MM.1S (cell line): Measurements from ENCODE around the gene SPIRE1.
"Not testable (repeated sequence)": the region's sequence is repeated elsewhere in the genome, so short reads cannot be mapped to it uniquely, and the experiment has no call there.

ENCODE experiments used
- DNase-seq: peaks from one replicate; pipeline ENCODE4 v3.0.0-alpha.2; 2015
- H2AFZ ChIP-seq: fragments of 300-600 bp; sonication (generic); 2 replicates; pipeline ENCODE4 v1.6.0; 2016; ENCODE audit warnings: antibody characterized with exemption, low read length
- H3F3A ChIP-seq: fragments of 300-600 bp; sonication (generic); 2 replicates; pipeline ENCODE4 v1.6.1; 2016; ENCODE audit warnings: mild to moderate bottlenecking, antibody characterized with exemption, low read length, moderate library complexity, mixed read lengths; ENCODE audit not compliant: insufficient read depth
- H3K27ac ChIP-seq: fragments of 300-600 bp; sonication (generic); 2 replicates; pipeline ENCODE4 v1.5.1; 2016; ENCODE audit warnings: mild to moderate bottlenecking, low read length
- H3K27me3 ChIP-seq: fragments of 300-600 bp; sonication (generic); replicated peaks from 2 replicates; pipeline ENCODE4 v1.6.0; 2016; ENCODE audit warnings: low read length; ENCODE audit not compliant: insufficient read depth
- H3K36me3 ChIP-seq: fragments of 300-600 bp; sonication (generic); replicated peaks from 2 replicates; pipeline ENCODE4 v1.6.1; 2016; ENCODE audit warnings: mild to moderate bottlenecking, low read length, mixed read lengths; ENCODE audit not compliant: insufficient read depth
- H3K4me1 ChIP-seq: fragments of 300-600 bp; sonication (generic); 2 replicates; pipeline ENCODE4 v1.6.1; 2016; ENCODE audit warnings: low read length, mixed read lengths
- H3K4me2 ChIP-seq: fragments of 300-600 bp; sonication (generic); 2 replicates; pipeline ENCODE4 v1.6.0; 2016; ENCODE audit warnings: low read depth, low read length
- H3K4me3 ChIP-seq: fragments of 300-600 bp; sonication (generic); 2 replicates; pipeline ENCODE4 v1.5.1; 2016; ENCODE audit warnings: low read length, mixed read lengths
- H3K79me2 ChIP-seq: fragments of 300-600 bp; sonication (generic); 2 replicates; pipeline ENCODE4 v1.6.1; 2016; ENCODE audit warnings: mixed run types, low read length, mixed read lengths
- H3K9ac ChIP-seq: fragments of 300-600 bp; sonication (generic); 2 replicates; pipeline ENCODE4 v1.6.1; 2016; ENCODE audit warnings: low read length, mixed read lengths
- H3K9me2 ChIP-seq: fragments of 300-600 bp; sonication (generic); replicated peaks from 2 replicates; pipeline ENCODE4 v1.6.1; 2016; ENCODE audit warnings: mild to moderate bottlenecking, low read length, mixed read lengths; ENCODE audit not compliant: insufficient read depth
- H3K9me3 ChIP-seq: fragments of 300-600 bp; sonication (generic); replicated peaks from 2 replicates; pipeline ENCODE4 v1.6.1; 2016; ENCODE audit warnings: mild to moderate bottlenecking, low read length, mixed read lengths; ENCODE audit not compliant: insufficient read depth
- H4K20me1 ChIP-seq: fragments of 300-600 bp; sonication (generic); 2 replicates; pipeline ENCODE4 v1.6.1; 2016; ENCODE audit warnings: mild to moderate bottlenecking, low read length, moderate library complexity, mixed read lengths; ENCODE audit not compliant: insufficient read depth
- EZH2 ChIP-seq: fragments of 300-600 bp; sonication (generic); optimal IDR thresholded peaks from 2 replicates; pipeline ENCODE3; 2017; ENCODE audit warnings: low read depth, mild to moderate bottlenecking, antibody characterized with exemption, low read length, mixed read lengths
- EZH2phosphoT487 ChIP-seq: fragments of 300-600 bp; sonication (generic); IDR thresholded peaks from 2 replicates; pipeline ENCODE4 v1.6.1; 2018; ENCODE audit warnings: antibody characterized with exemption, low read length
- TF ChIP-seq, protein P1 (sequence below): fragments of 300-600 bp; sonication (generic); IDR thresholded peaks from 2 replicates; pipeline ENCODE4 v1.5.1; 2016; ENCODE audit warnings: antibody characterized with exemption, low read length, mixed read lengths

Gene SPIRE1

GRCh38 chr18:12540751-12541150 lies 117.2 kb downstream of the SPIRE1 start:
- TF ChIP-seq, protein P1, sequence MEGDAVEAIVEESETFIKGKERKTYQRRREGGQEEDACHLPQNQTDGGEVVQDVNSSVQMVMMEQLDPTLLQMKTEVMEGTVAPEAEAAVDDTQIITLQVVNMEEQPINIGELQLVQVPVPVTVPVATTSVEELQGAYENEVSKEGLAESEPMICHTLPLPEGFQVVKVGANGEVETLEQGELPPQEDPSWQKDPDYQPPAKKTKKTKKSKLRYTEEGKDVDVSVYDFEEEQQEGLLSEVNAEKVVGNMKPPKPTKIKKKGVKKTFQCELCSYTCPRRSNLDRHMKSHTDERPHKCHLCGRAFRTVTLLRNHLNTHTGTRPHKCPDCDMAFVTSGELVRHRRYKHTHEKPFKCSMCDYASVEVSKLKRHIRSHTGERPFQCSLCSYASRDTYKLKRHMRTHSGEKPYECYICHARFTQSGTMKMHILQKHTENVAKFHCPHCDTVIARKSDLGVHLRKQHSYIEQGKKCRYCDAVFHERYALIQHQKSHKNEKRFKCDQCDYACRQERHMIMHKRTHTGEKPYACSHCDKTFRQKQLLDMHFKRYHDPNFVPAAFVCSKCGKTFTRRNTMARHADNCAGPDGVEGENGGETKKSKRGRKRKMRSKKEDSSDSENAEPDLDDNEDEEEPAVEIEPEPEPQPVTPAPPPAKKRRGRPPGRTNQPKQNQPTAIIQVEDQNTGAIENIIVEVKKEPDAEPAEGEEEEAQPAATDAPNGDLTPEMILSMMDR: no peak
- TF ChIP-seq EZH2 (no peak), EZH2phosphoT487 (no peak)
- Histone ChIP-seq H3K9me3 (no peaks in the 10 kb centered on the region), H3K27ac (no peak overlapping the region)

GRCh38 chr18:12539158-12539557 lies 118.7 kb downstream of the SPIRE1 start:
- not testable (repeated sequence) for H2AFZ ChIP-seq, H4K20me1 ChIP-seq, H3K9ac ChIP-seq, H3K36me3 ChIP-seq, DNase-seq, H3K4me3 ChIP-seq, H3K27me3 ChIP-seq, H3K4me1 ChIP-seq, H3K9me3 ChIP-seq, H3K4me2 ChIP-seq, H3F3A ChIP-seq, H3K9me2 ChIP-seq, H3K27ac ChIP-seq, H3K79me2 ChIP-seq

More at GRCh38 chr18:12540751-12541150, 117.2 kb downstream of the SPIRE1 start:
- no peak for DNase-seq
- no peaks in the 10 kb centered on the region for H3K36me3 ChIP-seq
- H3F3A ChIP-seq: no peaks in the 10 kb centered on the region
- H3K4me2 ChIP-seq: no peak overlapping the region
- H3K4me3 ChIP-seq: no peak overlapping the region
- H2AFZ ChIP-seq: no peak overlapping the region
- no peaks in the 10 kb centered on the region for H3K4me1 ChIP-seq
- H3K79me2 ChIP-seq: no peaks in the 10 kb centered on the region
- H3K9ac ChIP-seq: no peak overlapping the region
- no peaks in the 10 kb centered on the region for H4K20me1 ChIP-seq
- H3K27me3 ChIP-seq: no peaks in the 10 kb centered on the region
- H3K9me2 ChIP-seq: no peaks in the 10 kb centered on the region

- Histone ChIP-seq H3K27ac (no peak overlapping the region), H3K4me2 (no peak overlapping the region), H3K4me3 (no peak overlapping the region), H3K9me2 (no peaks in the 10 kb centered on the region), H3K36me3 (no peaks in the 10 kb centered on the region), H3K79me2 (no peaks in the 10 kb centered on the region), H2AFZ (no peak overlapping the region), H3K4me1 (no peaks in the 10 kb centered on the region), H3K9ac (no peak overlapping the region), H4K20me1 (no peaks in the 10 kb centered on the region), H3K27me3 (no peaks in the 10 kb centered on the region), H3F3A (no peaks in the 10 kb centered on the region), H3K9me3 (no peaks in the 10 kb centered on the region)
- TF ChIP-seq EZH2phosphoT487: no peak
- TF ChIP-seq, protein P1: no peak
- no peak for TF ChIP-seq EZH2
- DNase-seq: no peak
These were observed 123.1 kb downstream of the SPIRE1 start for GRCh38 chr18:12534820-12535219.

GRCh38 chr18:12532661-12533060 lies 125.2 kb downstream of the SPIRE1 start:
- H3K27ac ChIP-seq: no peak overlapping the region
- no peaks in the 10 kb centered on the region for H3K27me3 ChIP-seq
- no peak overlapping the region for H2AFZ ChIP-seq
- H3K9ac ChIP-seq: no peak overlapping the region
- TF ChIP-seq EZH2phosphoT487 (no peak), EZH2 (no peak)
- TF ChIP-seq, protein P1: no peak
- H4K20me1 ChIP-seq: no peaks in the 10 kb centered on the region
- no peak overlapping the region for H3K4me3 ChIP-seq
- H3K9me3 ChIP-seq: no peaks in the 10 kb centered on the region
- no peak for DNase-seq
- no peaks in the 10 kb centered on the region for H3K79me2 ChIP-seq
- no peaks in the 10 kb centered on the region for H3K36me3 ChIP-seq
- no peaks in the 10 kb centered on the region for H3K9me2 ChIP-seq
- H3K4me1 ChIP-seq: no peaks in the 10 kb centered on the region
- no peak overlapping the region for H3K4me2 ChIP-seq
- no peaks in the 10 kb centered on the region for H3F3A ChIP-seq
